NB4 (cell line): ENCODE data around the gene TMEM184C.

ENCODE experiments used
- CTCF ChIP-seq: IDR thresholded peaks from one replicate; pipeline ENCODE4 v1.5.1; 2012; ENCODE audit warnings: low read depth, low read length
- MAX ChIP-seq: IDR thresholded peaks from 2 replicates; pipeline ENCODE4 v1.6.1; 2011; ENCODE audit warnings: low read depth, low read length
- MYC ChIP-seq: IDR thresholded peaks from 2 replicates; pipeline ENCODE4 v1.6.1; 2011; ENCODE audit warnings: low read depth, low read length
- POLR2A ChIP-seq: IDR thresholded peaks from 2 replicates; pipeline ENCODE4 v1.6.1; 2011; ENCODE audit warnings: mild to moderate bottlenecking; ENCODE audit not compliant: insufficient read length; ENCODE audit errors: extremely low read depth

GRCh38 chr4:147629783-147630730, 12.9 kb downstream of the TMEM184C start:
- TF ChIP-seq CTCF (no peak), POLR2A (no peak), MYC (no peak), MAX (no peak)
